MM.1S (cell line): ENCODE measurements around the gene METTL9.
"Not testable (repeated sequence)": the region's sequence is repeated elsewhere in the genome, so short reads cannot be mapped to it uniquely, and the experiment has no call there.

Experiments used
- EZH2 ChIP-seq: fragments of 300-600 bp; sonication (generic); optimal IDR thresholded peaks from 2 replicates; pipeline ENCODE3; 2017; ENCODE audit warnings: low read depth, mild to moderate bottlenecking, antibody characterized with exemption, low read length, mixed read lengths
- TF ChIP-seq, protein P1 (sequence below): fragments of 300-600 bp; sonication (generic); IDR thresholded peaks from 2 replicates; pipeline ENCODE4 v1.5.1; 2016; ENCODE audit warnings: antibody characterized with exemption, low read length, mixed read lengths

DNA sequence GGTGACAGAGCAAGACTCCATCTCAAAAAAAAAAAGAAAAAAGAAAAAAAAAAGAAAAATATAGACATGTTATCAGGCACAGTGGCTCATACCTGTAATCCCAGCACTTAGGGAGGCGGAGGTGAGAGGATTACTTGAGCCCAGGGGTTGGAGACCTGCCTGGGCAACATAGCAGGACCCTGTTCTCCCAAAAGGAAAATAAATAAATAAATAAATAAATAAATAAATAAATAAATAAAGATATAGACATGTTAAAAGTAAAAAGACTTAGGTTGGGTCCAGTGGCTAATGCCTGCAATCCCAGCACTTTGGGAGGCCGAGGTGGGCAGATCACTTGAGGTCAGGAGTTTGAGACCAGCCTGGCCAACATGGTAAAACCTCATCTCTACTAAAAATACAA is 23.1 kb upstream of the METTL9 start:
- TF ChIP-seq, protein P1, sequence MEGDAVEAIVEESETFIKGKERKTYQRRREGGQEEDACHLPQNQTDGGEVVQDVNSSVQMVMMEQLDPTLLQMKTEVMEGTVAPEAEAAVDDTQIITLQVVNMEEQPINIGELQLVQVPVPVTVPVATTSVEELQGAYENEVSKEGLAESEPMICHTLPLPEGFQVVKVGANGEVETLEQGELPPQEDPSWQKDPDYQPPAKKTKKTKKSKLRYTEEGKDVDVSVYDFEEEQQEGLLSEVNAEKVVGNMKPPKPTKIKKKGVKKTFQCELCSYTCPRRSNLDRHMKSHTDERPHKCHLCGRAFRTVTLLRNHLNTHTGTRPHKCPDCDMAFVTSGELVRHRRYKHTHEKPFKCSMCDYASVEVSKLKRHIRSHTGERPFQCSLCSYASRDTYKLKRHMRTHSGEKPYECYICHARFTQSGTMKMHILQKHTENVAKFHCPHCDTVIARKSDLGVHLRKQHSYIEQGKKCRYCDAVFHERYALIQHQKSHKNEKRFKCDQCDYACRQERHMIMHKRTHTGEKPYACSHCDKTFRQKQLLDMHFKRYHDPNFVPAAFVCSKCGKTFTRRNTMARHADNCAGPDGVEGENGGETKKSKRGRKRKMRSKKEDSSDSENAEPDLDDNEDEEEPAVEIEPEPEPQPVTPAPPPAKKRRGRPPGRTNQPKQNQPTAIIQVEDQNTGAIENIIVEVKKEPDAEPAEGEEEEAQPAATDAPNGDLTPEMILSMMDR = not testable (repeated sequence)
- TF ChIP-seq EZH2 = not testable (repeated sequence)
